Lower lobe of right lung (tissue), 2 donors: ENCODE measurements around the gene LRRTM2. TPM values are rescaled to one million over a fixed set of nuclear protein-coding genes. Genes with fewer than 3 reads are reported as not detected.

ENCODE experiments used
- ATAC-seq, 2 donors: fragments of 200-7000 bp; cut with Tn5 transposase; one replicate each; pipeline ENCODE4 v1.9.1; 2020 to 2022; ENCODE audit warnings: mild to moderate bottlenecking in 2 of 2, moderate library complexity in 2 of 2
- DNase-seq: peaks from one replicate; pipeline ENCODE4 v3.0.0-alpha.2; 2020
- H3K27ac ChIP-seq: fragments of 200-600 bp; one replicate; pipeline ENCODE4 v1.8.0; 2022
- H3K27me3 ChIP-seq: fragments of 200-600 bp; one replicate; pipeline ENCODE4 v1.8.0; 2022; ENCODE audit warnings: low read depth
- H3K36me3 ChIP-seq: fragments of 200-600 bp; one replicate; pipeline ENCODE4 v1.8.0; 2022; ENCODE audit warnings: mild to moderate bottlenecking
- H3K4me1 ChIP-seq: fragments of 200-600 bp; one replicate; pipeline ENCODE4 v1.8.0; 2022
- H3K4me3 ChIP-seq: fragments of 200-600 bp; one replicate; pipeline ENCODE4 v1.8.0; 2022; ENCODE audit warnings: mild to moderate bottlenecking
- H3K9me3 ChIP-seq: fragments of 200-600 bp; one replicate; pipeline ENCODE4 v1.8.0; 2022
- CTCF ChIP-seq: fragments of 200-600 bp; IDR thresholded peaks from one replicate; pipeline ENCODE4 v1.8.0; 2022; ENCODE audit warnings: antibody characterized with exemption, mild to moderate bottlenecking
- intact Hi-C: fragments of 100-400 bp; cut with DNase I; formaldehyde crosslinking; loops from one replicate; pipeline ENCODE4 v1.11.0; 2022
- total RNA-seq: library from RNA; stranded (reverse); fragmentation: NEBNext Ultra II Directional; extraction: Animal tissue kit (Norgen Biotek cat#: 25700); gene quantifications from one replicate; pipeline ENCODE4 v1.2.1, GENCODE V29; 2021
- donor health status: DM: no; HTN: yes; CAD: no; lungs with severe emphysema.

The LRRTM2 gene
- total RNA-seq, 1 donor from 2014 or later = 0.30 TPM

GRCh38 chr5:138869763-138870500 lies 5.2 kb downstream of the LRRTM2 start:
- Histone ChIP-seq H3K4me1 (peaks cover 63% of the 10 kb centered on the region), H3K4me3 (no peak overlapping the region), H3K36me3 (no peaks in the 10 kb centered on the region), H3K9me3 (no peaks in the 10 kb centered on the region), H3K27ac (no peak overlapping the region), H3K27me3 (no peaks in the 10 kb centered on the region)
- no peak for DNase-seq
- no peak for TF ChIP-seq CTCF
- intact Hi-C loops = no loop called here
- peak in 1 of 2 donors; percentile 54 for ATAC-seq

GRCh38 chr5:138869038-138869437 lies 6.1 kb downstream of the LRRTM2 start:
- Histone ChIP-seq H3K4me1 (peaks cover 54% of the 10 kb centered on the region), H3K4me3 (no peak overlapping the region), H3K27me3 (no peaks in the 10 kb centered on the region), H3K36me3 (no peaks in the 10 kb centered on the region), H3K9me3 (no peaks in the 10 kb centered on the region), H3K27ac (no peak overlapping the region)
- no peak for DNase-seq
- ATAC-seq = no peak
- intact Hi-C loops = no loop called here
- TF ChIP-seq CTCF = no peak

- no peaks in the 10 kb centered on the region for H3K36me3 ChIP-seq
- no peak overlapping the region for H3K27ac ChIP-seq
- DNase-seq (no peak), ATAC-seq (no peak)
- intact Hi-C loops = no loop called here
- peaks cover 34% of the 10 kb centered on the region for H3K4me1 ChIP-seq
- H3K27me3 ChIP-seq = no peaks in the 10 kb centered on the region
- no peak overlapping the region for H3K4me3 ChIP-seq
- TF ChIP-seq CTCF = no peak
- peaks cover 11% of the 10 kb centered on the region for H3K9me3 ChIP-seq
These were observed 8.1 kb downstream of the LRRTM2 start for GRCh38 chr5:138867011-138867410.

GRCh38 chr5:138853132-138853531 lies 22.0 kb downstream of the LRRTM2 start:
- H3K4me3 ChIP-seq = no peak overlapping the region
- ATAC-seq = no peak
- DNase-seq = no peak
- intact Hi-C loops = no loop called here
- H3K27me3 ChIP-seq = no peaks in the 10 kb centered on the region
- H3K27ac ChIP-seq = no peak overlapping the region
- no peaks in the 10 kb centered on the region for H3K9me3 ChIP-seq
- no peaks in the 10 kb centered on the region for H3K36me3 ChIP-seq
- no peak for TF ChIP-seq CTCF
- peaks cover 36% of the 10 kb centered on the region for H3K4me1 ChIP-seq

GRCh38 chr5:138850865-138851435 lies 24.2 kb downstream of the LRRTM2 start:
- Histone ChIP-seq H3K4me1 (peaks cover 43% of the 10 kb centered on the region), H3K4me3 (no peak overlapping the region), H3K27ac (no peak overlapping the region), H3K9me3 (no peaks in the 10 kb centered on the region), H3K27me3 (no peaks in the 10 kb centered on the region), H3K36me3 (no peaks in the 10 kb centered on the region)
- no peak for TF ChIP-seq CTCF
- intact Hi-C loops = no loop called here
- ATAC-seq (no peak), DNase-seq (no peak)
